Sigmoid colon (tissue), 4 donors: Measurements from ENCODE around the gene SLC39A9.

Experiments
- POLR2AphosphoS5 ChIP-seq, 4 donors: sonication (generic); formaldehyde crosslinking; IDR thresholded peaks; one replicate each; pipeline ENCODE4 v1.6.1; 2017; ENCODE audit warnings: antibody characterized with exemption in 4 of 4
- TF ChIP-seq, protein P1 (sequence below), 4 experiments: fragments of 450-650 bp in 3 of 4; fragments of 200-600 bp in 1 of 4; IDR thresholded peaks; one replicate each; pipeline ENCODE4 v1.5.1; 2016 to 2019; ENCODE audit warnings: antibody characterized with exemption in 4 of 4, mild to moderate bottlenecking in 3 of 4, moderate library complexity in 2 of 4

DNA sequence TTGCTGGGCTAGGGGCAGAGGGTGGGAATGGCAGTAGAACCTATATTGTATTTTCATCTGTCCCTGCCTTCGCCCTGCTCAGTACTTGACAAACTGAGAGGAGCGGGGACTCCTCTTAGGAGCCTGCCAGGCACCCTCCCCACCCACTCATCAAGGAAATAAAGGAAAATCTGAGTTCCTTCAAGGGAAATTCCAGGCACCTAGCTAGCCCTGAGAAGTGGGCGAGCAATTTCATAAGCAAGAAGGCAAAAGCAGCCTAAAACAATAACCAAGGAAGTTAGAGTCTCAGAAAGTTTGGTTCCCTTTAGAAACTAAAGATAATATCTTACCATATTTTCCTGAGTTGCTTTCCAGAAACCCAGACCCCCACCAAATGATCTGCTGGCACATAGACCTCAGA is 75.5 kb downstream of the SLC39A9 start:
- TF ChIP-seq, protein P1, sequence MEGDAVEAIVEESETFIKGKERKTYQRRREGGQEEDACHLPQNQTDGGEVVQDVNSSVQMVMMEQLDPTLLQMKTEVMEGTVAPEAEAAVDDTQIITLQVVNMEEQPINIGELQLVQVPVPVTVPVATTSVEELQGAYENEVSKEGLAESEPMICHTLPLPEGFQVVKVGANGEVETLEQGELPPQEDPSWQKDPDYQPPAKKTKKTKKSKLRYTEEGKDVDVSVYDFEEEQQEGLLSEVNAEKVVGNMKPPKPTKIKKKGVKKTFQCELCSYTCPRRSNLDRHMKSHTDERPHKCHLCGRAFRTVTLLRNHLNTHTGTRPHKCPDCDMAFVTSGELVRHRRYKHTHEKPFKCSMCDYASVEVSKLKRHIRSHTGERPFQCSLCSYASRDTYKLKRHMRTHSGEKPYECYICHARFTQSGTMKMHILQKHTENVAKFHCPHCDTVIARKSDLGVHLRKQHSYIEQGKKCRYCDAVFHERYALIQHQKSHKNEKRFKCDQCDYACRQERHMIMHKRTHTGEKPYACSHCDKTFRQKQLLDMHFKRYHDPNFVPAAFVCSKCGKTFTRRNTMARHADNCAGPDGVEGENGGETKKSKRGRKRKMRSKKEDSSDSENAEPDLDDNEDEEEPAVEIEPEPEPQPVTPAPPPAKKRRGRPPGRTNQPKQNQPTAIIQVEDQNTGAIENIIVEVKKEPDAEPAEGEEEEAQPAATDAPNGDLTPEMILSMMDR (IDR thresholded peaks at IDR 0.05): no peak
- TF ChIP-seq POLR2AphosphoS5 (IDR thresholded peaks at IDR 0.05): no peak
